Retina (tissue), 1 donor: ENCODE data around the gene GALNS.

Experiments used
- DNase-seq: peaks from one replicate; pipeline ENCODE4 v3.0.0-alpha.2; 2016

GALNS gene

GRCh38 chr16:88855176-88855575, 1.6 kb downstream of the GALNS start:
- no peak for DNase-seq

GRCh38 chr16:88854306-88855111, 2.2 kb downstream of the GALNS start:
- no peak for DNase-seq

- no peak for DNase-seq
These were observed 3.3 kb downstream of the GALNS start for GRCh38 chr16:88853325-88853941.

GRCh38 chr16:88851616-88852015, 5.1 kb downstream of the GALNS start:
- no peak for DNase-seq

GRCh38 chr16:88850531-88851199, 6.1 kb downstream of the GALNS start:
- DNase-seq = no peak

- DNase-seq = no peak
These were observed 8.2 kb downstream of the GALNS start for GRCh38 chr16:88848557-88848956.

- no peak for DNase-seq
These were observed 9.1 kb downstream of the GALNS start for GRCh38 chr16:88847654-88848053.

GRCh38 chr16:88846088-88846487, 10.7 kb downstream of the GALNS start:
- DNase-seq = no peak

GRCh38 chr16:88844419-88845036, 12.2 kb downstream of the GALNS start:
- DNase-seq = no peak

- DNase-seq = no peak
These were observed 13.5 kb downstream of the GALNS start for GRCh38 chr16:88843256-88843655.

- DNase-seq = no peak
These were observed 13.9 kb downstream of the GALNS start for GRCh38 chr16:88842806-88843205.

GRCh38 chr16:88842308-88842756, 14.4 kb downstream of the GALNS start:
- DNase-seq = no peak

- DNase-seq = no peak
These were observed 15.0 kb downstream of the GALNS start for GRCh38 chr16:88841521-88842307.

- DNase-seq = no peak
These were observed 16.0 kb downstream of the GALNS start for GRCh38 chr16:88840600-88841215.

- no peak for DNase-seq
These were observed 16.8 kb downstream of the GALNS start for GRCh38 chr16:88839745-88840599.

- DNase-seq = no peak
These were observed 17.7 kb downstream of the GALNS start for GRCh38 chr16:88839026-88839529.

- DNase-seq = no peak
These were observed 18.2 kb downstream of the GALNS start for GRCh38 chr16:88838566-88838965.

- no peak for DNase-seq
These were observed 18.9 kb downstream of the GALNS start for GRCh38 chr16:88837806-88838205.

GRCh38 chr16:88836791-88837190, 20.0 kb downstream of the GALNS start:
- DNase-seq = no peak

GRCh38 chr16:88835818-88836217, 20.9 kb downstream of the GALNS start:
- DNase-seq = no peak

GRCh38 chr16:88835383-88835782, 21.4 kb downstream of the GALNS start:
- no peak for DNase-seq
